Kidney epithelial cell (primary cell): ENCODE data around the gene ZNF33A. TPM values are rescaled to one million over a fixed set of nuclear protein-coding genes. Genes with fewer than 3 reads are reported as not detected.
"Not testable (repeated sequence)": the region's sequence is repeated elsewhere in the genome, so short reads cannot be mapped to it uniquely, and the experiment has no call there.

Experiments
- DNase-seq: peaks from one replicate; pipeline ENCODE4 v3.0.0-alpha.2; 2010; ENCODE audit warnings: low read depth
- H3K27me3 ChIP-seq: 2 replicates; pipeline ENCODE4 v1.6.0; 2011; ENCODE audit warnings: low read length; ENCODE audit not compliant: control insufficient read depth, insufficient read depth
- H3K36me3 ChIP-seq: 2 replicates; pipeline ENCODE4 v1.5.1; 2011; ENCODE audit warnings: low read length; ENCODE audit not compliant: control insufficient read depth, insufficient read depth
- H3K4me3 ChIP-seq: 2 replicates; pipeline ENCODE4 v1.5.1; 2011; ENCODE audit warnings: low read depth, mild to moderate bottlenecking, control low read depth, low read length
- total RNA-seq: library from RNA; depleted of rRNA; stranded (reverse); fragments of >200 nt; gene quantifications from 2 replicates; pipeline ENCODE4 v1.2.3, GENCODE V29; 2015
- TF ChIP-seq, protein P1 (sequence below): IDR thresholded peaks from 2 replicates; pipeline ENCODE4 v1.5.1; 2011; ENCODE audit warnings: mild to moderate bottlenecking, moderate library complexity, low read length, control low read depth, inconsistent platforms; ENCODE audit not compliant: insufficient read depth, poor library complexity, severe bottlenecking

Gene ZNF33A
- total RNA-seq, 1 donor from 2014 or later, result 20.8 TPM

DNA sequence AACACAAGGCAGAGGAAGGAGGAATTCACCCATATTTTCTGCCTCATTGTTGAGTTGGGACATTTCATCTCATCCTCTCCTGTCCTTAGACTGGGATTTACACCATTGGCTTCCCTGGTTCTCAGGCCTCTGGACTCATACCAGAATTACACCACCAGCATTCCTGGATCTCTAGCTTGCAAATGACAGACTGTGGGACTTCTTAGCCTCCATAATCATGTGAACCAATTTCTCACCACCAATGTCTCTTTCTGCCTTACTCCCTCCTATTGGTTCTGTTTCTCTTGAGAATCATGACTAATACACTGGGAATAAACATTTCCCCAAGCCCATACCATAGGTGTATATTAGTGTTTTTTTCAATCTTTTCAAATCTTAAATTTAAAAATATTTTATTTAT, 2.9 kb upstream of the ZNF33A start:
- TF ChIP-seq, protein P1, sequence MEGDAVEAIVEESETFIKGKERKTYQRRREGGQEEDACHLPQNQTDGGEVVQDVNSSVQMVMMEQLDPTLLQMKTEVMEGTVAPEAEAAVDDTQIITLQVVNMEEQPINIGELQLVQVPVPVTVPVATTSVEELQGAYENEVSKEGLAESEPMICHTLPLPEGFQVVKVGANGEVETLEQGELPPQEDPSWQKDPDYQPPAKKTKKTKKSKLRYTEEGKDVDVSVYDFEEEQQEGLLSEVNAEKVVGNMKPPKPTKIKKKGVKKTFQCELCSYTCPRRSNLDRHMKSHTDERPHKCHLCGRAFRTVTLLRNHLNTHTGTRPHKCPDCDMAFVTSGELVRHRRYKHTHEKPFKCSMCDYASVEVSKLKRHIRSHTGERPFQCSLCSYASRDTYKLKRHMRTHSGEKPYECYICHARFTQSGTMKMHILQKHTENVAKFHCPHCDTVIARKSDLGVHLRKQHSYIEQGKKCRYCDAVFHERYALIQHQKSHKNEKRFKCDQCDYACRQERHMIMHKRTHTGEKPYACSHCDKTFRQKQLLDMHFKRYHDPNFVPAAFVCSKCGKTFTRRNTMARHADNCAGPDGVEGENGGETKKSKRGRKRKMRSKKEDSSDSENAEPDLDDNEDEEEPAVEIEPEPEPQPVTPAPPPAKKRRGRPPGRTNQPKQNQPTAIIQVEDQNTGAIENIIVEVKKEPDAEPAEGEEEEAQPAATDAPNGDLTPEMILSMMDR, result no peak
- no peak for DNase-seq
- Histone ChIP-seq H3K36me3 (no peaks in the 10 kb centered on the region), H3K4me3 (no peak overlapping the region), H3K27me3 (no peaks in the 10 kb centered on the region)

DNA sequence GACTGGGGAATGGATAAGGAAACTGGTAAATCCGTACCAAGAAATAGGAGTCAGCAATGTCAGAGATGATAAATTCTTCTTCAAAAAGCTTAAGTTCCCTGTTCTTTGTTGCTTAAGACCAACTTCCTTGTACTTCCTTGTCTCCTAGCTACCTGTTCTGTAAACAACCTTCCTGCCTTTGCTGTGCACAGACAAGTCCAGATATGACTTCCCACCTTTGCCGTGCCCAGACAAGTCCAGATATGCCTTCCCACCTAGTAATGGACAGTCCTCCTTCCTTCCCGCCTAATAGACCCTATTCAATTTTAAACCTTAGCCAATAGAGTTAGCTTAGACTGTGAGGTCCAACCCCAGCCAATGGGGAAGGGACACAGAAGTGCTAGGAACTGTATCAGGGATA, 2.5 kb upstream of the ZNF33A start:
- TF ChIP-seq, protein P1, result no peak
- DNase-seq, result no peak
- no peaks in the 10 kb centered on the region for H3K27me3 ChIP-seq
- no peak overlapping the region for H3K4me3 ChIP-seq
- no peaks in the 10 kb centered on the region for H3K36me3 ChIP-seq

DNA sequence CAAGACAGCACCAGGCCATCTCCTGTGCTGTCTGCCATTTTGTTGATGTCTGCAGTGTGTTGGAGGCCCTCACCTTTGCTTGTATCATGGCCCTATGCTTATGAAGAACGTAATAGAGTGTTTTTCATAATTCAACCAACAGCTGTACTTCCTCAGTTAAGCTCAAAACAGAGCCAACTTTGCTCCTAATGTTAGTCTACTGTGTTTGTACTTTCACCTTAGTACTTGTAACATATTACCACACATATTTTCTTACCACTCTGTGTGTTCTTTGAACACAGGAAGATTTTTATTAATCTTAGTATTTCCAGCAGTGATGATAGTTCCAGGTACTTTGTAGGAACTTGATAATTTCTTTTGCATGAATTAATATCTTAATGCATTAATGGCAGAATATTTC, 5.9 kb downstream of the ZNF33A start:
- Histone ChIP-seq H3K4me3 (no peak overlapping the region), H3K27me3 (no peaks in the 10 kb centered on the region), H3K36me3 (no peaks in the 10 kb centered on the region)
- no peak for DNase-seq
- TF ChIP-seq, protein P1, result no peak

DNA sequence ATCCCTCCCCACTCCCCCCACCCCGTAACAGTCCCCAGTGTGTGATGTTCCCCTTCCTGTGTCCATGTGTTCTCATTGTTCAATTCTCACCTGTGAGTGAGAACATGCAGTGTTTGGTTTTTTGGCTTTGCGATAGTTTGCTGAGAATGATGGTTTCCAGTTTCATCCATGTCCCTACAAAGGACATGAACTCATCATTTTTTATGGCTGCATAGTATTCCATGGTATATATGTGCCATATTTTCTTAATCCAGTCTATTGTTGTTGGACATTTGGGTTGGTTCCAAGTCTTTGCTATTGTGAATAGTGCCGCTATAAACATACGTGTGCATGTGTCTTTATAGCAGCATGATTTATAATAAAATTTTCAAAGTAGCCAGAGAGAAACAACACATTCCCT, 8.6 kb downstream of the ZNF33A start:
- H3K36me3 ChIP-seq, H3K27me3 ChIP-seq, DNase-seq, H3K4me3 ChIP-seq: not testable (repeated sequence)

DNA sequence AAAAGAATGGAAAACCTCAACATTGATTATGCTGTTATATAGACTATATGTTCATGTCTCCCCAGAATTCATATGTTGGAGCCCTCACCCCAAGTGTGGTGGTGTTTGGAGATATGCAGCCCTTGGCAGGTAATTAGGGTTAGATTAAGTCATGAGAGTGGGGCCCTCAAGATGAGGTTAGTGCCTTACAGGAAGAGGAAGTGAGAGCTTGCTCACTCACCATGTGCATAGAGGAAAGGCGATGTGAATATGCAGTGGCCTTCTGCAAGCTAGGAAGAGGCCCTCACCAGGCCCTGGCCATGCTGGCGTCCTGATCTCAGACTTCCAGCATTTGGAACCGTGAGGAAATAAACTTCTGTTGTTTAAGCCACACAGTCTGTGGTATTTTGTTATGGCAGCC, 14.8 kb downstream of the ZNF33A start:
- H3K4me3 ChIP-seq, result no peak overlapping the region
- no peaks in the 10 kb centered on the region for H3K27me3 ChIP-seq
- no peaks in the 10 kb centered on the region for H3K36me3 ChIP-seq
- DNase-seq, result no peak
- TF ChIP-seq, protein P1, result no peak

DNA sequence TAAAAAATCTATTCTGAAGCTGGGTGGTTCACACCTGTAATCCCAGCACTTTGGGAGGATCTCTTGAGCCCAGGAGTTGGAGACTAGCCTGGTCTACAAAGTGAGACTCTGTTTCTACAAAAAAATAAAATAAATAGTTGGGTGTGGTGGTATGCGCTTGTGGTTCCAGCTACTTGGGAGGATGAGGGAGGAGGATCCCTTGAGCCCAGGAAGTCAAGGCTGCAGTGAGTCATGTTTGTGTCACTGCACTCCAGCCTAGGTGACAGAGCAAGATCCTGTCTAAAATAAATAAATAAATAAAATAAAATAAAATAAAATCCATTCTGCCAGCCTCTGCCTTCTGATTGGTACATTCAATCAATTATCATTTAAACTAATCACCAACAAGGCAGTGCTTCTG, 17.5 kb downstream of the ZNF33A start:
- H3K36me3 ChIP-seq, result no peaks in the 10 kb centered on the region
- DNase-seq, result no peak
- no peak overlapping the region for H3K4me3 ChIP-seq
- TF ChIP-seq, protein P1, result no peak
- no peaks in the 10 kb centered on the region for H3K27me3 ChIP-seq
